Breast epithelium (tissue), 3 donors: ENCODE measurements around the gene TAF11L14.
"Not testable (repeated sequence)": the region's sequence is repeated elsewhere in the genome, so short reads cannot be mapped to it uniquely, and the experiment has no call there.

Source experiments
- CTCF ChIP-seq, 3 donors: fragments of 450-650 bp; IDR thresholded peaks; one replicate each; pipeline ENCODE4 v1.5.1; 2016 to 2017; ENCODE audit warnings: antibody characterized with exemption in 3 of 3, mild to moderate bottlenecking in 3 of 3, moderate library complexity in 3 of 3
- POLR2A ChIP-seq: fragments of 450-650 bp; IDR thresholded peaks from one replicate; pipeline ENCODE4 v1.6.1; 2016; ENCODE audit warnings: antibody characterized with exemption, mild to moderate bottlenecking, moderate library complexity

DNA sequence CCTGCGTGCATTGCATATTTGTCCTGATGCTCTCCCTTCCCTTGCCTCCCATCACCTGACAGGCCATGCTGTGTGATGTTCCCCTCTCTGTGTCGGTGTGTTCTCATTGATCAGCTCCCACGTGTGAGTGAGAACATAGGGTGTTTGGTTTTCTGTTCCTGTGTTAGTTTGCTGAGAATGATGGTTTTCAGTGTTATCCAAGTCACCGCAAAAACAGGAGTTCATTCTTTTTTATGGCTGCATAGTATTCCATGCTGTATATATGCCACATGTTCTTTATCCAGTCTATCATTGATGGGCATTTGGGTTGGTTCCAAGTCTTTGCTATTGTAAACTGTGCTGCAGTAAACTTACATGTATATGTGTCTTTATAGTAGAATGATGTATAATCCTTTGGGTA is 26.8 kb upstream of the TAF11L14 start:
- not testable (repeated sequence) for TF ChIP-seq CTCF (IDR thresholded peaks at IDR 0.05); POLR2A
